K562 (cell line): ENCODE data around the gene SFXN3. TPM values are rescaled to one million over a fixed set of nuclear protein-coding genes. Genes with fewer than 3 reads are reported as not detected.
A peak's percentile ranks its signal among the peaks of the same experiment; 100 is the strongest.

ENCODE experiments used
- CCAR2 ChIP-seq: fragments of 200-400 bp; formaldehyde crosslinking; IDR thresholded peaks from 2 replicates; pipeline ENCODE4 v1.6.1; 2017; ENCODE audit warnings: mild to moderate bottlenecking, low read depth, low read length
- JUNB ChIP-seq: fragments of 450-650 bp; formaldehyde crosslinking; conservative IDR thresholded peaks from 2 replicates; pipeline ENCODE4 v1.4.0; 2020; ENCODE audit warnings: mild to moderate bottlenecking
- KDM1A ChIP-seq, 2 experiments: fragments of 450-650 bp; IDR thresholded peaks; 2 replicates each; pipeline ENCODE4 v1.6.1; 2016; ENCODE audit warnings: mild to moderate bottlenecking in 2 of 2
- KDM5B ChIP-seq: fragments of 200-600 bp; sonication (generic); IDR thresholded peaks from 2 replicates; pipeline ENCODE4 v1.6.1; 2012; ENCODE audit warnings: low read depth, mild to moderate bottlenecking, moderate library complexity, low read length, control low read depth, inconsistent platforms; ENCODE audit not compliant: insufficient replicate concordance
- MYNN ChIP-seq, 2 experiments: sonication (generic); formaldehyde crosslinking in 1 of 2; IDR thresholded peaks; 2 replicates each; pipeline versions ENCODE4 v1.5.0 to v1.6.1; 2016 to 2020; ENCODE audit warnings: antibody characterized with exemption in 1 of 2, missing genetic modification reagents in 1 of 2
- PCBP1 ChIP-seq: fragments of 200-400 bp; formaldehyde crosslinking; IDR thresholded peaks from 2 replicates; pipeline ENCODE4 v1.6.1; 2018; ENCODE audit warnings: mild to moderate bottlenecking, low read depth, low read length; ENCODE audit not compliant: poor library complexity, severe bottlenecking
- ZKSCAN1 ChIP-seq: fragments of 150-350 bp; IDR thresholded peaks from 2 replicates; pipeline ENCODE4 v1.6.1; 2016; ENCODE audit warnings: low read depth, low read length
- ZKSCAN8 ChIP-seq: fragments of 200-800 bp; sonication (Bioruptor generic); IDR thresholded peaks from 2 replicates; pipeline ENCODE4 v1.6.1; 2016; ENCODE audit warnings: missing genetic modification characterization, missing compliant biosample characterization
- ZNF140 ChIP-seq: fragments of 250-450 bp; sonication (Bioruptor Pico); IDR thresholded peaks from 2 replicates; pipeline ENCODE4 v1.8.0; 2021; ENCODE audit warnings: moderate library complexity, mild to moderate bottlenecking, inconsistent platforms
- ZNF143 ChIP-seq: sonication (generic); formaldehyde crosslinking; IDR thresholded peaks from 2 replicates; pipeline ENCODE4 v1.9.0; 2022; ENCODE audit warnings: mild to moderate bottlenecking, missing genetic modification reagents
- ZNF316 ChIP-seq: fragments of 450-650 bp; IDR thresholded peaks from 2 replicates; pipeline ENCODE4 v1.6.1; 2016
- polyA plus RNA-seq, 8 experiments: library from polyadenylated mRNA; depleted of rRNA in 4 of 8; stranded (reverse) in 5 of 8; unstranded in 3 of 8; fragments of >200 nt; fragmentation: Nextera tagmentation in 2 of 8; fragmentation: Illumina TruSeq in 1 of 8; extraction: Ambion mirVana in 2 of 8; extraction: Trizol in 1 of 8; gene quantifications; 2 replicates each; pipeline versions ENCODE4 v1.2.1 to v1.2.3, GENCODE V29; 2011 to 2014; ENCODE audit warnings: inconsistent platforms in 1 of 8, missing spikeins in 1 of 8
- total RNA-seq, 7 experiments: library from RNA; depleted of rRNA in 6 of 7; stranded (reverse); fragments of >200 nt in 6 of 7; fragmentation: Illumina TruSeq in 2 of 7; extraction: Trizol in 2 of 7; gene quantifications; 2 replicates each; pipeline versions ENCODE4 v1.2.1 to v1.2.3, GENCODE V29; 2011 to 2021; ENCODE audit warnings: low replicate concordance in 1 of 7
- TF ChIP-seq, protein P1 (sequence below), 2 experiments: fragments of 450-650 bp; IDR thresholded peaks; 2 replicates each; pipeline ENCODE4 v1.6.1; 2018; ENCODE audit warnings: mild to moderate bottlenecking in 2 of 2, low read depth in 1 of 2; ENCODE audit not compliant: partially characterized antibody in 2 of 2
- TF ChIP-seq, protein P2 (sequence below), 2 experiments: fragments of 450-650 bp; conservative IDR thresholded peaks; 2 replicates each; pipeline ENCODE4 v1.6.1; 2017; ENCODE audit warnings: mild to moderate bottlenecking in 2 of 2, moderate library complexity in 2 of 2

SFXN3 gene
- total and polyA plus RNA-seq, 9 of the 15 experiments (the other 6 are each of a cell fraction or from before 2014, with no cell fraction given) = 0.24 to 4.6 (median 0.86) TPM

DNA sequence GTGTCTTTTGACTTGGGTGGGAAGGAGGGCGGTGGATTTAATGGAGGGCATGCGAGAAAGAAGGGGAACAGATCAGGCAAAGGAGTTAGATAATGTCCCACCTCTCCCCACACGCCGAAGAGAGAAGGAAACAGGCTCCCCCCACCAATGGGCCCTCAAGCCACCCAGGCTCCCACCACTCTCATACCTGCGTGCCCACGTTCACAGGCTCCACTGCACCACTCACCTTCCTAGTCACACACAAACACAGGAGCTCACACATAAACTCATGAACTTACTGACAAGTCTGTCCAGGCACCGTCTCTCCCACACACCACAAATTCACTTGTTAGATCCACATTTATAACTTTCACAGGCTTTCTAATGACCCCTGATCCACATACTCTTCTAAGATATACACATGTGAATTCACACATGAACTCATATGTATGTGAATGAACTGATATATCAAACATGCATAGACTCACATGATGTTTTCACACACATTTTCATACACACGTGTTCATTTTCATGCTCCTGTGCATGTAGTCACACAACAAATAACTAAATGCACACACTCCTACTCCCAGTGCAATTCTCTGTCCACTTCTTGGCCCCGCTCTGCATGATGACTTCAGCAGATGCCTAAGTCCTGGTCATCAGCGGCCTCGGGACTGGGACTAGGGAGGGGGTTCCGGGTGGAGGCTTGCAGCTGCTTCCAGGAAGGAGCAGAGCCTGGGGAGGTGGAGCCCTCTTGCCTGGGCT, 29.9 kb upstream of the SFXN3 start (continued):
- TF ChIP-seq, protein P1, sequence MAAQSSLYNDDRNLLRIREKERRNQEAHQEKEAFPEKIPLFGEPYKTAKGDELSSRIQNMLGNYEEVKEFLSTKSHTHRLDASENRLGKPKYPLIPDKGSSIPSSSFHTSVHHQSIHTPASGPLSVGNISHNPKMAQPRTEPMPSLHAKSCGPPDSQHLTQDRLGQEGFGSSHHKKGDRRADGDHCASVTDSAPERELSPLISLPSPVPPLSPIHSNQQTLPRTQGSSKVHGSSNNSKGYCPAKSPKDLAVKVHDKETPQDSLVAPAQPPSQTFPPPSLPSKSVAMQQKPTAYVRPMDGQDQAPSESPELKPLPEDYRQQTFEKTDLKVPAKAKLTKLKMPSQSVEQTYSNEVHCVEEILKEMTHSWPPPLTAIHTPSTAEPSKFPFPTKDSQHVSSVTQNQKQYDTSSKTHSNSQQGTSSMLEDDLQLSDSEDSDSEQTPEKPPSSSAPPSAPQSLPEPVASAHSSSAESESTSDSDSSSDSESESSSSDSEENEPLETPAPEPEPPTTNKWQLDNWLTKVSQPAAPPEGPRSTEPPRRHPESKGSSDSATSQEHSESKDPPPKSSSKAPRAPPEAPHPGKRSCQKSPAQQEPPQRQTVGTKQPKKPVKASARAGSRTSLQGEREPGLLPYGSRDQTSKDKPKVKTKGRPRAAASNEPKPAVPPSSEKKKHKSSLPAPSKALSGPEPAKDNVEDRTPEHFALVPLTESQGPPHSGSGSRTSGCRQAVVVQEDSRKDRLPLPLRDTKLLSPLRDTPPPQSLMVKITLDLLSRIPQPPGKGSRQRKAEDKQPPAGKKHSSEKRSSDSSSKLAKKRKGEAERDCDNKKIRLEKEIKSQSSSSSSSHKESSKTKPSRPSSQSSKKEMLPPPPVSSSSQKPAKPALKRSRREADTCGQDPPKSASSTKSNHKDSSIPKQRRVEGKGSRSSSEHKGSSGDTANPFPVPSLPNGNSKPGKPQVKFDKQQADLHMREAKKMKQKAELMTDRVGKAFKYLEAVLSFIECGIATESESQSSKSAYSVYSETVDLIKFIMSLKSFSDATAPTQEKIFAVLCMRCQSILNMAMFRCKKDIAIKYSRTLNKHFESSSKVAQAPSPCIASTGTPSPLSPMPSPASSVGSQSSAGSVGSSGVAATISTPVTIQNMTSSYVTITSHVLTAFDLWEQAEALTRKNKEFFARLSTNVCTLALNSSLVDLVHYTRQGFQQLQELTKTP (IDR thresholded peaks at IDR 0.05; ENCODE audit: low read depth in 1 of 2, partially characterized antibody in 2 of 2) = no peak
- no peak for TF ChIP-seq MYNN (IDR thresholded peaks at IDR 0.05)
- no peak for TF ChIP-seq MYNN (CRISPR knock-in tag; IDR thresholded peaks at IDR 0.05)
- no peak for TF ChIP-seq PCBP1
- TF ChIP-seq, protein P2, sequence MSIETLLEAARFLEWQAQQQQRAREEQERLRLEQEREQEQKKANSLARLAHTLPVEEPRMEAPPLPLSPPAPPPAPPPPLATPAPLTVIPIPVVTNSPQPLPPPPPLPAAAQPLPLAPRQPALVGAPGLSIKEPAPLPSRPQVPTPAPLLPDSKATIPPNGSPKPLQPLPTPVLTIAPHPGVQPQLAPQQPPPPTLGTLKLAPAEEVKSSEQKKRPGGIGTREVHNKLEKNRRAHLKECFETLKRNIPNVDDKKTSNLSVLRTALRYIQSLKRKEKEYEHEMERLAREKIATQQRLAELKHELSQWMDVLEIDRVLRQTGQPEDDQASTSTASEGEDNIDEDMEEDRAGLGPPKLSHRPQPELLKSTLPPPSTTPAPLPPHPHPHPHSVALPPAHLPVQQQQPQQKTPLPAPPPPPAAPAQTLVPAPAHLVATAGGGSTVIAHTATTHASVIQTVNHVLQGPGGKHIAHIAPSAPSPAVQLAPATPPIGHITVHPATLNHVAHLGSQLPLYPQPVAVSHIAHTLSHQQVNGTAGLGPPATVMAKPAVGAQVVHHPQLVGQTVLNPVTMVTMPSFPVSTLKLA (conservative IDR thresholded peaks at IDR 0.05) = 0 out of 4 replicates have a peak, but pooled peaks of 1 of the 2 experiments have one; percentile 12
- TF ChIP-seq KDM5B = no peak
- no peak for TF ChIP-seq JUNB (CRISPR knock-in tag)
- no peak for TF ChIP-seq ZNF143 (CRISPR knock-in tag)
- TF ChIP-seq KDM1A (IDR thresholded peaks at IDR 0.05) = no peak
- TF ChIP-seq ZKSCAN1 = no peak
- TF ChIP-seq ZNF316 = no peak
- no peak for TF ChIP-seq ZNF140 (CRISPR knock-in tag)
- no peak for TF ChIP-seq ZKSCAN8 (CRISPR knock-in tag)
- no peak for TF ChIP-seq CCAR2
